Naive thymus-derived CD4-positive, alpha-beta T cell (primary cell): ENCODE data around the gene EEF2. TPM values are rescaled to one million over a fixed set of nuclear protein-coding genes. Genes with fewer than 3 reads are reported as not detected.
"Not testable (repeated sequence)": the region's sequence is repeated elsewhere in the genome, so short reads cannot be mapped to it uniquely, and the experiment has no call there.

Experiments used
- ATAC-seq: fragments of 150-1000 bp; cut with Tn5 transposase; 2 replicates; pipeline ENCODE4 v1.10.0; 2021; ENCODE audit warnings: mild to moderate bottlenecking, moderate library complexity
- CTCF ChIA-PET: fragments of 350-600 bp; sonication (Branson Sonifier 250); formaldehyde crosslinking; loops from one replicate; lab custom pipeline; 2021; ENCODE audit warnings: antibody characterized with exemption; lab: Charles Lee
- POLR2A ChIA-PET: fragments of 350-600 bp; sonication (Branson Sonifier 250); formaldehyde crosslinking; loops from one replicate; lab custom pipeline; 2021; ENCODE audit warnings: antibody characterized with exemption, inconsistent platforms; lab: Charles Lee
- DNase-seq, 9 donors: peaks; one replicate each; pipeline versions ENCODE4 v3.0.0 to v3.0.0-alpha.2; 2020 to 2022; ENCODE audit warnings: mixed read lengths in 1 of 9
- H3K27ac ChIP-seq: one replicate; pipeline ENCODE4 v1.7.0; 2013; ENCODE audit warnings: mild to moderate bottlenecking, low read depth, low read length, moderate library complexity
- H3K27me3 ChIP-seq, 2 donors: one replicate each; pipeline ENCODE4 v1.7.0; 2013; ENCODE audit warnings: low read length in 2 of 2, mild to moderate bottlenecking in 2 of 2, moderate library complexity in 2 of 2; ENCODE audit not compliant: control insufficient read depth in 2 of 2, insufficient read depth in 2 of 2
- H3K36me3 ChIP-seq, 3 experiments: 1 replicate in 2 of 3; 2 replicates in 1 of 3; pipeline ENCODE4 v1.7.0; 2013; ENCODE audit warnings: low read length in 3 of 3, mild to moderate bottlenecking in 3 of 3, moderate library complexity in 1 of 3; ENCODE audit not compliant: insufficient read depth in 3 of 3, control insufficient read depth in 2 of 3
- H3K4me1 ChIP-seq, 2 donors: one replicate each; pipeline ENCODE4 v1.7.0; 2013; ENCODE audit warnings: low read length in 2 of 2, mild to moderate bottlenecking in 2 of 2, moderate library complexity in 1 of 2; ENCODE audit not compliant: control insufficient read depth in 2 of 2, insufficient read depth in 2 of 2
- H3K4me3 ChIP-seq: 2 replicates; pipeline ENCODE4 v1.7.0; 2013; ENCODE audit warnings: mild to moderate bottlenecking, low read length
- H3K9me3 ChIP-seq, 3 experiments: 1 replicate in 2 of 3; 2 replicates in 1 of 3; pipeline ENCODE4 v1.7.0; 2013; ENCODE audit warnings: low read length in 3 of 3; ENCODE audit not compliant: control insufficient read depth in 2 of 3
- H3K27ac Mint-ChIP-seq, 9 donors: one replicate each; pipeline ENCODE4 v1.8.0; 2020 to 2022; ENCODE audit warnings: mixed read lengths in 9 of 9, mild to moderate bottlenecking in 8 of 9, moderate library complexity in 5 of 9, inconsistent platforms in 2 of 9
- H3K27me3 Mint-ChIP-seq, 5 donors: one replicate each; pipeline ENCODE4 v1.8.0; 2021 to 2022; ENCODE audit warnings: mixed read lengths in 5 of 5, mild to moderate bottlenecking in 1 of 5
- H3K36me3 Mint-ChIP-seq, 5 donors: one replicate each; pipeline ENCODE4 v1.8.0; 2020 to 2022; ENCODE audit warnings: mixed read lengths in 5 of 5, mild to moderate bottlenecking in 3 of 5, inconsistent platforms in 1 of 5
- H3K4me1 Mint-ChIP-seq, 7 donors: one replicate each; pipeline ENCODE4 v1.8.0; 2020 to 2022; ENCODE audit warnings: mixed read lengths in 7 of 7, mild to moderate bottlenecking in 3 of 7, inconsistent platforms in 1 of 7
- H3K4me3 Mint-ChIP-seq, 10 donors: one replicate each; pipeline ENCODE4 v1.8.0; 2020 to 2022; ENCODE audit warnings: mild to moderate bottlenecking in 10 of 10, mixed read lengths in 10 of 10, moderate library complexity in 6 of 10, inconsistent platforms in 2 of 10
- H3K9me3 Mint-ChIP-seq, 11 donors: one replicate each; pipeline ENCODE4 v1.8.0; 2020 to 2022; ENCODE audit warnings: mixed read lengths in 11 of 11, mild to moderate bottlenecking in 4 of 11, inconsistent platforms in 1 of 11, moderate library complexity in 1 of 11
- intact Hi-C, 2 donors: fragments of 100-400 bp; cut with micrococcal nuclease; formaldehyde crosslinking; loops; one replicate each; pipeline ENCODE4 v1.15.1; 2023
- polyA plus RNA-seq, 2 donors: library from polyadenylated mRNA; unstranded; fragments of 300-500 nt; fragmentation: Illumina TruSeq; gene quantifications; one replicate each; pipeline ENCODE4 v1.2.3, GENCODE V29; 2021
- total RNA-seq, 6 experiments: library from RNA in 5 of 6; stranded (reverse) in 5 of 6; gene quantifications; 1 replicate in 5 of 6; 2 replicates in 1 of 6; pipeline ENCODE4 v1.2.3 and lab custom pipeline; 2021 to 2026

The EEF2 gene
- total and polyA plus RNA-seq, 7 experiments from 2014 or later = 611 to 2,674 (median 2,232) TPM

DNA sequence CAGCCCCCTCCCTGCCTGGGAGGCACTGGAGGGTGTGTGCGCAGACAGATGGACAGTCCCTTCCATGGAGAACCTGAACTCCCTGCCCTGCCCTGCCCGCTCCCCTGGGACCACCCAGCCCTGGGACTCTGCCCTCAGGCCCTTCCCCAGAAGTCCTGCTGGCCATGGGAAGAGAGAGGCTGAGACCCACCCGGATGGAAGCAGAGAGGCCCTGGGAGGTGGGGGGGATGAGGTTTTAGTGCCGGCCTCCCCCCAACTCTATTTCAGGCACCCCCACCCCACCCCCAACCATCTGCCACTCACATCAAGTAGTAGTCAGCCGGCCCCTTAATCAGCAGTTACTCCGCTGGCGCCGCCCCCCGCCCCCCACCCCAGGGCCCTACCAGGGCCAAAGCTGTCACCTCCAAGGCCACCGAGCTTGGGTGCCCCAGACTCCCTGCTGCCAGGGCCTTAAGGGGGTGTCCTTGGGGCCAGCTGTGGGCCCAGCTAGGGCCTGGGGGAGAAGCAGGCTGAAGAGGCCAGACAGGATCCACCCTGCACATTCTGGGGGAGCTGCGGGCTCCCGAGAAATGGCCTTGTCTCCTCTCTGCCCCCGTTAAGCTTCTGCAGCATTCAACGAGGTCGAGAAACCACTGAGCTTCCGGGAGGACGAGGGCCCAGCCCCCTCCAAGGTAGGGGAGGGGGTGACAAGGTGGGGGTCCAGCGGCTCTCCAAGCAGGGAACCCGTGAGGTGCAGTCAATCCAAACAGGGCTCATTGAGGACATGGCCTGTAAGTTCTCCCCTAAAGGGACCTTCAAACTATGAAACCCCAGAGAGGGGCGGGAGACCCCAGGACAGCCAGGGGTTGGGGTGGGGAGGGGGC, 35.0 kb downstream of the EEF2 start:
- Mint-ChIP-seq H3K36me3 (no peaks in the 10 kb centered on the region), H3K9me3 (no peaks in the 10 kb centered on the region), H3K4me3 (peak overlapping the region in 6 of 10 donors; percentile 19 to 66 (median 52)), H3K27ac (no peak overlapping the region), H3K27me3 (peaks cover 0 to 3% (median 0%) of the 10 kb centered on the region in 5 donors), H3K4me1 (peaks cover 0 to 8% (median 6%) of the 10 kb centered on the region in 7 donors)
- POLR2A ChIA-PET = no interaction called here
- intact Hi-C loops = no loop called here
- Histone ChIP-seq H3K4me3 (no peak overlapping the region), H3K9me3 (no peaks in the 10 kb centered on the region), H3K27ac (no peak overlapping the region), H3K4me1 (no peaks in the 10 kb centered on the region), H3K27me3 (no peaks in the 10 kb centered on the region), H3K36me3 (no peaks in the 10 kb centered on the region)
- CTCF ChIA-PET = no interaction called here
- no peak for DNase-seq
- ATAC-seq = no peak

DNA sequence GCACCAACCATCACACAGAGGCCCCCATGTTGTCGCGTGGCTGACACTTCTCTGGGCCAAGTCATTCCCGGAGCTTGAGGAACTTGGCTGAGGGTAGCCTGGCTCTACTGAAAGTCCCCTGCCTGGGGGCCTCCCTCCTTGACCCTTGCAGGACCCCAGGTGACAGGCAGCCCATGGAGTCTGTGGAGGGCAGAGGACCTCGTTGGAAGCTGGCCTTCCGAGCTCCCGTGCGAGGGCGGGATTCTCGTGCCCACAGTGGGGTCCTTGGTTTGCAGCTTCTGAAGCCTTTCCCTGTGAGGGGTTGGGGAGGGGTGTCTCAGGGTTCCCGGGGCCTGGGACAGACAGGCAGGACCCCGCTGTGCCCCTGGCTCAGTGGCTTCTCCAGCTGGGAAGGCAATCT, 36.0 kb downstream of the EEF2 start:
- Histone ChIP-seq H3K27me3 (no peaks in the 10 kb centered on the region), H3K4me3 (no peak overlapping the region), H3K4me1 (no peaks in the 10 kb centered on the region), H3K27ac (no peak overlapping the region), H3K36me3 (no peaks in the 10 kb centered on the region), H3K9me3 (no peaks in the 10 kb centered on the region)
- DNase-seq = no peak
- H3K4me1 Mint-ChIP-seq = peaks cover 0 to 8% (median 6%) of the 10 kb centered on the region in 7 donors
- H3K9me3 Mint-ChIP-seq = peaks cover 0 to under 1% (median 0%) of the 10 kb centered on the region in 11 donors
- CTCF ChIA-PET = interaction anchor here (0.5 kb wide), 1 partner anchor 456 kb away, joined by 3 read pairs; no protein-coding TSS in a partner anchor
- intact Hi-C loops = no loop called here
- H3K27ac Mint-ChIP-seq = peak overlapping the region in 1 of 9 donors; percentile 51
- H3K36me3 Mint-ChIP-seq = no peaks in the 10 kb centered on the region
- POLR2A ChIA-PET = no interaction called here
- no peak overlapping the region for H3K4me3 Mint-ChIP-seq
- H3K27me3 Mint-ChIP-seq = peaks cover 0 to 3% (median 0%) of the 10 kb centered on the region in 5 donors
- no peak for ATAC-seq

DNA sequence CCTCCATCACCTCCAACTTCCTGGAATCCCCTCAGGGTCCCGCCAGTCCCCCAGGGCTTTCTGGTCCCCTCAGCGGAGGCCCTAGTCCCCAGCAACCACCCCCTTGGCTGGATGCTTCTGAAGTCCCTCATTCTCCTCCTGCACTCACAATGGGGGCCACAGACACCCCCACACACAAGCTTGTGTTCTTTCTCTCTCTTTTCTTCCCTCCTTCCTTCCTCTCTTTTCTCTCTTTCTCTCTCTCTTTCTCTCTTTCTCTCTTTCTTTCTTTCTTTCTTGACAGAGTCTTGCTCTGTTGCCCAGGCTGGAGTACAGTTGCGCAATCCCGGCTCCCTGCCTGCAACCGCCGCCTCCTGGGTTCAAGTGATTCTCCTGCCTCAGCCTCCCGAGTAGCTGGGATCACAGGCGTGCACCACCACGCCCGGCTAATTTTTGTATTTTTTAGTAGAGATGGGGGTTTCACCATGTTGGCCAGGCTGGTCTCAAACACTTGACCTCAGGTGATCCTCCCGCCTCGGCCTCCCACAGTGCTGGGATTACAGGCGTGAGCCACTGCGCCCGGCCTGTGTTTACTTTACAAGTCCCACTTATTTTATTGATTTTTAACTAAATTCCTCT, 37.8 kb downstream of the EEF2 start:
- CTCF ChIA-PET = not testable (repeated sequence)

DNA sequence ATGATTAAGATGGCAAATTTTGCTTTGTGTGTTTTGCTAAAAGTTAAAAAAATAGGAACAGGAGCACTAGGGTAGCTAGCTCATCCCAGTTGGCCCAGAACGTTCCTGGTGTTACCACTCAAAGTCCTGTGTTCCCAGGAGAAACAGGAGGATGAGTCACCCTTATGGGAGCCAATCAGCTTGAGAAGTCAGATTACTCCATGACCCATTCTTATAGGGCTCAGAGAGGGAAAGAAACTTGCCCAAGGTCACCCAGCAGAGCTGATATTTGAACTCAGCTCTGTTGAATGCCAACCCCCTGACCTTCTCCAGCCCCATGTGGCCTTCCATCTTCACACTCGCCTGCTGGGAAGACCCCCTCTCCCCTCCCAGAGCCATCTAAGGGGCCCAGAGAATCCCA, 39.4 kb downstream of the EEF2 start:
- no peak overlapping the region for H3K27ac ChIP-seq
- Mint-ChIP-seq H3K27me3 (peaks cover 0 to under 1% (median 0%) of the 10 kb centered on the region in 5 donors), H3K9me3 (peaks cover 0 to 1% (median 0%) of the 10 kb centered on the region in 11 donors), H3K27ac (no peak overlapping the region), H3K4me1 (peaks cover 0 to 5% (median under 1%) of the 10 kb centered on the region in 7 donors), H3K4me3 (no peak overlapping the region), H3K36me3 (no peaks in the 10 kb centered on the region)
- POLR2A ChIA-PET = no interaction called here
- H3K4me3 ChIP-seq = no peak overlapping the region
- intact Hi-C loops = no loop called here
- H3K9me3 ChIP-seq = no peaks in the 10 kb centered on the region
- H3K4me1 ChIP-seq = no peaks in the 10 kb centered on the region
- no peak for ATAC-seq
- DNase-seq = no peak
- H3K36me3 ChIP-seq = no peaks in the 10 kb centered on the region
- H3K27me3 ChIP-seq = no peaks in the 10 kb centered on the region
- CTCF ChIA-PET = no interaction called here

More for the DNA sequence above, 37.8 kb downstream of the EEF2 start:
- H3K27ac Mint-ChIP-seq, intact Hi-C loops, ATAC-seq, H3K4me1 ChIP-seq, H3K4me3 ChIP-seq, DNase-seq, H3K9me3 ChIP-seq, H3K4me3 Mint-ChIP-seq, H3K36me3 Mint-ChIP-seq, POLR2A ChIA-PET, H3K27me3 Mint-ChIP-seq, H3K36me3 ChIP-seq, H3K27me3 ChIP-seq, H3K9me3 Mint-ChIP-seq, H3K27ac ChIP-seq: not testable (repeated sequence)
- H3K4me1 Mint-ChIP-seq = peaks cover 0 to 11% (median 8%) of the 10 kb centered on the region in 7 donors

DNA sequence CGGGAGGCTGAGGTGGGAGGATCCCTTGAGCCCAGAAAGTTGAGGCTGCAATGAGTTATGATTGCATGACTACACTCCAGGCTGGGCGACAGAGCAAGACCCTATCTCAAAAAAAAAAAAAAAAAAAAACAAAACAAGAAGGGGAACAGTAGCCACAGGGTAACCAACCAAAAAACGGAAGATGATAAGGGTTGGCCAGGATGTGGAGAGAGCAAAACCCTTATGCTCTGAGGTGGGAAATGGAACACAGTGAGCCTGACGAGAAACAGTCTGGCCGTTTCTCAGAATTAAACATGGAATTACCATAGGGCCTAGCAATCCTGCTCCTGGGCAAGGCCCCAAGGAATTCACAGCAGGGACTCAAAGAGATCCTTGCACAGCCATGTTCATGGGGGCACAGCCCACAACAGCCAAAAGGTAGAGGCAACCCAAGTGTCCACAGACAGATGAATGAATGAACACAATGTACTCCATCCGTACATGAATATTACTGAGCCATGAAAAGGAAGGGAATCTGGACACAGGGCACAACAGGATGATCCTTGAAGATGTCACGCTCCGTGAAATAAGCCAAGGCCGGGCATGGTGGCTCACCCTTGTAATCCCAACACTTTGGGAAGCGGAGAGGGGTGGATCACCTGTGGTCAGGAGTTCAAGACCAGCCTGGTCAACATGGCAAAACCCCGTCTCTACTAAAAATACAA, 41.1 kb downstream of the EEF2 start:
- peaks cover 0 to 1% (median 0%) of the 10 kb centered on the region in 11 donors for H3K9me3 Mint-ChIP-seq
- Histone ChIP-seq H3K4me1 (no peaks in the 10 kb centered on the region), H3K27ac (no peak overlapping the region), H3K36me3 (no peaks in the 10 kb centered on the region), H3K4me3 (no peak overlapping the region), H3K27me3 (no peaks in the 10 kb centered on the region), H3K9me3 (no peaks in the 10 kb centered on the region)
- H3K4me3 Mint-ChIP-seq = no peak overlapping the region
- no peak for ATAC-seq
- H3K36me3 Mint-ChIP-seq = no peaks in the 10 kb centered on the region
- CTCF ChIA-PET = no interaction called here
- peaks cover 0 to 5% (median 0%) of the 10 kb centered on the region in 7 donors for H3K4me1 Mint-ChIP-seq
- no peak for DNase-seq
- no peak overlapping the region for H3K27ac Mint-ChIP-seq
- intact Hi-C loops = no loop called here
- H3K27me3 Mint-ChIP-seq = no peaks in the 10 kb centered on the region
- POLR2A ChIA-PET = no interaction called here

DNA sequence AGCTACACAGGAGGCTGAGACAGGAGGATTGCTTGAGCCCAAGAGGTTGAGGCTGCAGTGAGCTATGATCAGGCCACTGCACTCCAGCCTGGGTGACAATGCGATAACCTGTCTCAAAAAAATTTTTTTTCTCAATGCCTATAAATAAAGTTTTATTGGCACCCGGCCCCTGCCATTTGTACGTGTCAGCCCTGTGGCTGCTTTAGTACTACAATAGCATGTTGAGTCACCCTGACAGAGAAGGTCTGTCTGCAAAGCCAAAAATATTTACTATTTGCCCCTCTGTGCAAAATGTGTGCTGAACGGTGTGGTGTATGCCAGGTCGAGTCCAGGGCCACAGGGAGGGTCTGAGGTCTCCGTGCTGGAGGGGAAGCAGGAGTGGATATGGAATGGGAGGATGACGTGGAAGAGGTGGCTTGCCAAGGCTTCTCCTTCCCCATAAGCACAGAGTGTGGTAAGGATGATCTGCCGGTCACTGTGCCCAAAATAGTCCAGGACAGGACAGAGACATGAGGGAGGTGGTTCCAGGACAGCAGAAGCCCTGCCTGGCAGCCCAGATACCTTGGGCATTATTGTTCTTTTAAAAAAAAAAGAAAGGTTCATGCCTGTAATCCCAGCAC, 42.4 kb downstream of the EEF2 start:
- Histone ChIP-seq H3K4me1 (no peaks in the 10 kb centered on the region), H3K27ac (no peak overlapping the region), H3K27me3 (no peaks in the 10 kb centered on the region), H3K9me3 (no peaks in the 10 kb centered on the region), H3K4me3 (no peak overlapping the region), H3K36me3 (no peaks in the 10 kb centered on the region)
- H3K27me3 Mint-ChIP-seq = no peaks in the 10 kb centered on the region
- no peaks in the 10 kb centered on the region for H3K36me3 Mint-ChIP-seq
- intact Hi-C loops = no loop called here
- ATAC-seq (no peak), DNase-seq (no peak)
- CTCF ChIA-PET = no interaction called here
- peaks cover 0 to 5% (median 0%) of the 10 kb centered on the region in 7 donors for H3K4me1 Mint-ChIP-seq
- H3K27ac Mint-ChIP-seq = no peak overlapping the region
- POLR2A ChIA-PET = no interaction called here
- H3K4me3 Mint-ChIP-seq = no peak overlapping the region
- peaks cover 0 to 1% (median 0%) of the 10 kb centered on the region in 11 donors for H3K9me3 Mint-ChIP-seq
